Neural progenitor cell (in vitro differentiated cells): ENCODE data around the gene ARL16. TPM values are rescaled to one million over a fixed set of nuclear protein-coding genes. Genes with fewer than 3 reads are reported as not detected.

Source experiments
- DNase-seq: peaks from one replicate; pipeline ENCODE4 v3.0.0-alpha.2; 2016; ENCODE audit warnings: low spot score
- H2AFZ ChIP-seq: fragments of 200-600 bp; sonication (generic); replicated peaks from 2 replicates; pipeline ENCODE4 v1.6.1; 2016; ENCODE audit warnings: antibody characterized with exemption
- H3F3A ChIP-seq: fragments of 200-600 bp; sonication (generic); 2 replicates; pipeline ENCODE4 v1.6.1; 2016; ENCODE audit warnings: antibody characterized with exemption, low read depth
- H3K27ac ChIP-seq: fragments of 200-600 bp; sonication (generic); 2 replicates; pipeline ENCODE4 v1.5.1; 2016; ENCODE audit warnings: mild to moderate bottlenecking
- H3K27me3 ChIP-seq: fragments of 200-600 bp; sonication (generic); 2 replicates; pipeline ENCODE4 v1.6.1; 2016; ENCODE audit warnings: mild to moderate bottlenecking, moderate library complexity
- H3K36me3 ChIP-seq: fragments of 200-600 bp; sonication (generic); 2 replicates; pipeline ENCODE4 v1.5.1; 2016
- H3K4me1 ChIP-seq: fragments of 200-600 bp; sonication (generic); 2 replicates; pipeline ENCODE4 v1.6.1; 2016; ENCODE audit warnings: mixed run types
- H3K4me2 ChIP-seq: fragments of 200-600 bp; sonication (generic); 2 replicates; pipeline ENCODE4 v1.6.1; 2016
- H3K4me3 ChIP-seq: fragments of 200-600 bp; sonication (generic); 2 replicates; pipeline ENCODE4 v1.5.1; 2016
- H3K79me2 ChIP-seq: fragments of 200-600 bp; sonication (generic); 2 replicates; pipeline ENCODE4 v1.6.1; 2016; ENCODE audit warnings: low read depth
- H3K9ac ChIP-seq: fragments of 200-600 bp; sonication (generic); 2 replicates; pipeline ENCODE4 v1.6.1; 2016
- H3K9me3 ChIP-seq: fragments of 200-600 bp; sonication (generic); 2 replicates; pipeline ENCODE4 v1.5.1; 2016; ENCODE audit warnings: low read depth
- H4K20me1 ChIP-seq: fragments of 200-600 bp; sonication (generic); 2 replicates; pipeline ENCODE4 v1.6.1; 2016; ENCODE audit warnings: low read depth
- H3K27ac Mint-ChIP-seq: 3 replicates; pipeline ENCODE4 v1.8.0; 2021; ENCODE audit warnings: mixed read lengths
- H3K27me3 Mint-ChIP-seq: 2 replicates; pipeline ENCODE4 v1.8.0; 2022; ENCODE audit warnings: low read depth, mild to moderate bottlenecking, inconsistent platforms, moderate library complexity, mixed read lengths; ENCODE audit not compliant: insufficient read depth
- H3K36me3 Mint-ChIP-seq: 3 replicates; pipeline ENCODE4 v1.8.0; 2021; ENCODE audit warnings: mixed read lengths
- H3K4me1 Mint-ChIP-seq: 3 replicates; pipeline ENCODE4 v1.8.0; 2021; ENCODE audit warnings: mixed read lengths
- H3K4me3 Mint-ChIP-seq: 3 replicates; pipeline ENCODE4 v1.8.0; 2021; ENCODE audit warnings: mild to moderate bottlenecking, moderate library complexity, mixed read lengths
- H3K9me3 Mint-ChIP-seq: 3 replicates; pipeline ENCODE4 v1.8.0; 2020; ENCODE audit warnings: mixed read lengths
- CTCF ChIP-seq: fragments of 200-600 bp; sonication (generic); IDR thresholded peaks from 2 replicates; pipeline ENCODE4 v1.5.1; 2017; ENCODE audit warnings: antibody characterized with exemption, mild to moderate bottlenecking
- EZH2 ChIP-seq: fragments of 200-600 bp; sonication (generic); IDR thresholded peaks from 2 replicates; pipeline ENCODE4 v1.6.1; 2017; ENCODE audit warnings: antibody characterized with exemption, mild to moderate bottlenecking, moderate library complexity
- EZH2phosphoT487 ChIP-seq: fragments of 200-600 bp; sonication (generic); IDR thresholded peaks from 2 replicates; pipeline ENCODE4 v1.6.1; 2017; ENCODE audit warnings: antibody characterized with exemption
- total RNA-seq: library from RNA; depleted of rRNA; stranded (reverse); fragments of >200 nt; gene quantifications from 2 replicates; pipeline ENCODE4 v1.2.3, GENCODE V29; 2015; ENCODE audit warnings: low replicate concordance

Gene ARL16
- total RNA-seq, 1 donor from 2014 or later = 31.2 TPM

- peaks cover 5% of the 10 kb centered on the region for H3K36me3 Mint-ChIP-seq
- peak overlapping the region; percentile 84 for H3K27ac Mint-ChIP-seq
- H2AFZ ChIP-seq = no peak overlapping the region
- H3K4me1 Mint-ChIP-seq = peaks cover 23% of the 10 kb centered on the region
- peak overlapping the region; percentile 77 for H3K9ac ChIP-seq
- peaks cover 10% of the 10 kb centered on the region for H3K4me1 ChIP-seq
- no peak overlapping the region for H3K27ac ChIP-seq
- H3K9me3 ChIP-seq = no peaks in the 10 kb centered on the region
- peak; percentile 1 for TF ChIP-seq EZH2
- no peak for TF ChIP-seq EZH2phosphoT487
- no peak for TF ChIP-seq CTCF
- peak overlapping the region; percentile 80 for H3K4me2 ChIP-seq
- no peaks in the 10 kb centered on the region for H3K36me3 ChIP-seq
- DNase-seq = peak; percentile 44
- peaks cover 2% of the 10 kb centered on the region for H3K27me3 Mint-ChIP-seq
- no peaks in the 10 kb centered on the region for H3K9me3 Mint-ChIP-seq
- H3K79me2 ChIP-seq = peaks cover 50% of the 10 kb centered on the region
- no peaks in the 10 kb centered on the region for H3K27me3 ChIP-seq
- H3K4me3 Mint-ChIP-seq = peak overlapping the region; percentile 96
- H3K4me3 ChIP-seq = peak overlapping the region; percentile 74
- H4K20me1 ChIP-seq = peaks cover 27% of the 10 kb centered on the region
- peaks cover 6% of the 10 kb centered on the region for H3F3A ChIP-seq
Measured at GRCh38 chr17:81682565-81683207, 911 bp downstream of the ARL16 start.

DNA sequence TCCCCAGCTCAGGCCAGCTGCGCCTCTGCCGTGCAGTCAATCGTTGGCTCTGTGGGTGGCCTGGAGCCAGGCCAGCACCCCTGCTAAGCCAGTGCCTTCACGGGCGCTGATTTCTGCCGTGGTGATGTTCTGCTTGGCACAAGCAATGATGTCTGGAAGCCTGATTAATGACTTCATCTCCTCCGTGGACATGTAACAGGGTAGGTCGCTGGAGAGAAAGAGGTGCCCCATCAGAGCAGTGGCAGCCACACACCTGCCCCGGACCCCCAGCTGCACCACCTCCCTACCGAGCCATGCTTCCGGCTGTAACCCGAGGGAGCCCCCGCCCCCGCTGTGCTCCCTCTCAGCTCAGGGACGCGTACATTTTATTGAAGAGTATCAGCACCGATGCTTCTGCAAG, 1.9 kb downstream of the ARL16 start:
- no peak for DNase-seq
- Histone ChIP-seq H3K4me1 (peaks cover 10% of the 10 kb centered on the region), H2AFZ (no peak overlapping the region), H3K27ac (no peak overlapping the region), H3K27me3 (no peaks in the 10 kb centered on the region), H3K4me2 (no peak overlapping the region), H4K20me1 (peaks cover 27% of the 10 kb centered on the region), H3K9ac (no peak overlapping the region), H3K36me3 (no peaks in the 10 kb centered on the region), H3K4me3 (no peak overlapping the region), H3K9me3 (no peaks in the 10 kb centered on the region), H3K79me2 (peaks cover 50% of the 10 kb centered on the region), H3F3A (peaks cover 6% of the 10 kb centered on the region)
- Mint-ChIP-seq H3K4me3 (peak overlapping the region; percentile 46), H3K4me1 (peaks cover 23% of the 10 kb centered on the region), H3K9me3 (no peaks in the 10 kb centered on the region), H3K36me3 (peaks cover 5% of the 10 kb centered on the region), H3K27ac (no peak overlapping the region), H3K27me3 (peaks cover 2% of the 10 kb centered on the region)
- TF ChIP-seq CTCF (no peak), EZH2 (no peak), EZH2phosphoT487 (no peak)

DNA sequence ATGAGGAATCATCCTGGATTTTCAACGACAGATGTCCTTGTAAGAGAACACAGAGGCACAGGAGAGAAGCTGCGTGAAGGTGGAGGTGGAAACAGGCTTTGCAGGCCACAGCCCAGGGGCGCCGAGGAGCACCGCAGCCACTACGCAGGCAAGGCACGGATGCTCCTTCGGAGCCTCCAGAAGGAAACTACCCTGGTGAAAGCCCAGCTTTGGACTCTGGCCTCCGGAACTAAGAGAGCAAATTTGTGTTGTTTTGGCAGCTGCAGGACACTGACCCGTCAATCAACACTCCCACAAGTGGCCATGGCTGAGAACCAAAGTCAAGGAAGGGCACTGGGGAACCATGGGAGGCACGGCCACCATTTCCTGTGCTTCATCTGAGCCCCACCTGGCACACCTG, 3.4 kb downstream of the ARL16 start:
- DNase-seq = no peak
- H3K4me1 ChIP-seq = peaks cover 10% of the 10 kb centered on the region
- H2AFZ ChIP-seq = no peak overlapping the region
- no peak overlapping the region for H3K4me3 Mint-ChIP-seq
- peaks cover 35% of the 10 kb centered on the region for H3K79me2 ChIP-seq
- H3K27ac ChIP-seq = no peak overlapping the region
- H3K36me3 ChIP-seq = no peaks in the 10 kb centered on the region
- no peaks in the 10 kb centered on the region for H3K9me3 ChIP-seq
- no peaks in the 10 kb centered on the region for H3K27me3 Mint-ChIP-seq
- no peaks in the 10 kb centered on the region for H3K9me3 Mint-ChIP-seq
- H3F3A ChIP-seq = peaks cover 17% of the 10 kb centered on the region
- no peak overlapping the region for H3K9ac ChIP-seq
- H3K27ac Mint-ChIP-seq = no peak overlapping the region
- peaks cover 17% of the 10 kb centered on the region for H3K4me1 Mint-ChIP-seq
- H3K4me3 ChIP-seq = no peak overlapping the region
- peaks cover 24% of the 10 kb centered on the region for H4K20me1 ChIP-seq
- no peak for TF ChIP-seq CTCF
- no peak for TF ChIP-seq EZH2phosphoT487
- TF ChIP-seq EZH2 = no peak
- H3K27me3 ChIP-seq = no peaks in the 10 kb centered on the region
- no peak overlapping the region for H3K4me2 ChIP-seq
- H3K36me3 Mint-ChIP-seq = peaks cover 6% of the 10 kb centered on the region
